Aorta (tissue), 5 donors: ENCODE measurements around the gene ZFP36L2. TPM values are rescaled to one million over a fixed set of nuclear protein-coding genes. Genes with fewer than 3 reads are reported as not detected.

Experiments used
- ATAC-seq: fragments of 200-7000 bp; cut with Tn5 transposase; one replicate; pipeline ENCODE4 v1.9.1; 2022; ENCODE audit warnings: moderate library complexity; ENCODE audit not compliant: low FRiP score
- DNase-seq, 2 donors: peaks; one replicate each; pipeline ENCODE4 v3.0.0-alpha.2; 2020
- H3K27ac ChIP-seq, 2 donors: one replicate each; pipeline ENCODE4 v1.5.1; 2013; ENCODE audit warnings: low read length in 2 of 2, mild to moderate bottlenecking in 2 of 2, moderate library complexity in 2 of 2, control low read depth in 1 of 2, inconsistent platforms in 1 of 2, low read depth in 1 of 2
- H3K27me3 ChIP-seq, 2 donors: one replicate each; pipeline ENCODE4 v1.6.1; 2013; ENCODE audit warnings: control low read depth in 1 of 2, low read length in 1 of 2, mild to moderate bottlenecking in 1 of 2, moderate library complexity in 1 of 2; ENCODE audit not compliant: insufficient read depth in 2 of 2, control insufficient read depth in 1 of 2
- H3K36me3 ChIP-seq, 2 donors: one replicate each; pipeline ENCODE4 v1.6.1; 2013; ENCODE audit warnings: control low read depth in 1 of 2, low read length in 1 of 2, mild to moderate bottlenecking in 1 of 2; ENCODE audit not compliant: insufficient read depth in 2 of 2, control insufficient read depth in 1 of 2
- H3K4me1 ChIP-seq, 2 donors: one replicate each; pipeline ENCODE4 v1.6.1; 2013; ENCODE audit warnings: low read length in 2 of 2, control low read depth in 1 of 2, mild to moderate bottlenecking in 1 of 2, moderate library complexity in 1 of 2; ENCODE audit not compliant: insufficient read depth in 2 of 2, control insufficient read depth in 1 of 2
- H3K4me3 ChIP-seq, 2 donors: one replicate each; pipeline ENCODE4 v1.5.1; 2013; ENCODE audit warnings: low read length in 2 of 2, control low read depth in 1 of 2, mild to moderate bottlenecking in 1 of 2
- H3K9me3 ChIP-seq: one replicate; pipeline ENCODE4 v1.6.1; 2013; ENCODE audit warnings: mild to moderate bottlenecking, low read length; ENCODE audit not compliant: control insufficient read depth
- WGBS, 2 donors: extraction: QIAGEN DNeasy Blood & Tissue Kit; methylation state at CpG; one replicate each; pipeline ENCODE4 v1.1.7; 2013; 5-methylcytosine and 5-hydroxymethylcytosine counted together
- intact Hi-C, 2 donors: fragments of 100-400 bp; cut with DNase I; formaldehyde crosslinking; loops; one replicate each; pipeline versions ENCODE4 v1.14.2 to v1.15.0; 2022
- polyA plus RNA-seq, 2 donors: library from polyadenylated mRNA; stranded (reverse); fragments of 200-250 nt; gene quantifications; one replicate each; pipeline ENCODE4 v1.2.3, GENCODE V29; 2013
- total RNA-seq, 2 donors: library from RNA; stranded (reverse); fragmentation: NEBNext Ultra II Directional; extraction: Animal tissue kit (Norgen Biotek cat#: 25700); gene quantifications; one replicate each; pipeline ENCODE4 v1.2.1, GENCODE V29; 2021
- donor health status: healthy with polysubstance abuse.
- donor health status: Bipolar disorder and iron deficiency.
- donor health status: DM: no; HTN: no; CAD: no.
- donor health status: DM: no; HTN: no; CAD: no.
- donor health status: DM: yes; HTN: yes; CAD: no.

ZFP36L2 gene
- total and polyA plus RNA-seq, 4 donors: 71.9 to 231 (median 149) TPM

DNA sequence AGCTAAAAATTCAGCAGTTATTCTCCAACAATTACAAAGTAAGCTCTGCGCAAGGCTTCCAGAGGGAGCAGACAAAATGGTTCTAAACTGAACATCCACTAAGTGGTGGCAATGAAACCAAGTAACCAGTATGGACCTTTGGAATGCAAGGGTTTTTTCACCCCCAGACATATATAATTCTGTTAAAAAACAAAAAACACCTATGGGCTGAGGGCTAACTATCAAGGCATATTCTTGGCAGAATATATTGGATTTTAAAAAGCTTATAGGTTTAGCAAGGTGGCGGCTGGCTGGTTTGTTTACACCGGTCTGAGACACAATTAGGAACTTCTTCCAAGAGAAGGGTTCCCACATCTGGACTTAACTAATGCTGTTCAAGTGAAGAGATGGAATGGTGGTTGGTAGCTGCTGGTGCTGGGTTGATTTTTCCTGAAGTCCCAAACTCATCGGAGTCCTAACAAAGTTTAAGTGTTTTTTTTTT, 2.8 kb downstream of the ZFP36L2 start:
- H3K36me3 ChIP-seq: peaks cover 0 to 10% of the 10 kb centered on the region in 2 donors
- H3K9me3 ChIP-seq: no peaks in the 10 kb centered on the region
- peak overlapping the region in 1 of 2 donors; percentile 34 for H3K27ac ChIP-seq
- WGBS, 2 donors: 1% methylated on average over 4 of the region's 4 CpGs
- intact Hi-C loops: loop anchor here (2.0 to 10.0 kb wide), 5 partner anchors 199 to 1169 kb away; no protein-coding TSS in a partner anchor
- no peaks in the 10 kb centered on the region for H3K4me1 ChIP-seq
- no peak for ATAC-seq
- peak overlapping the region; percentile 74 to 96 for H3K4me3 ChIP-seq
- no peak for DNase-seq
- no peaks in the 10 kb centered on the region for H3K27me3 ChIP-seq

- peak overlapping the region; percentile 35 to 78 for H3K4me3 ChIP-seq
- H3K27ac ChIP-seq: peak overlapping the region in 1 of 2 donors; percentile 15
- no peaks in the 10 kb centered on the region for H3K27me3 ChIP-seq
- DNase-seq: no peak
- no peak for ATAC-seq
- no peaks in the 10 kb centered on the region for H3K9me3 ChIP-seq
- intact Hi-C loops: loop anchor here (5.0 to 10.0 kb wide), 4 partner anchors 320 to 1168 kb away; no protein-coding TSS in a partner anchor
- H3K36me3 ChIP-seq: peaks cover 0 to 10% of the 10 kb centered on the region in 2 donors
- no peaks in the 10 kb centered on the region for H3K4me1 ChIP-seq
- WGBS, 2 donors: 1% methylated on average over 8 of the region's 8 CpGs
These were observed 3.7 kb downstream of the ZFP36L2 start for GRCh38 chr2:43222475-43223309.

DNA sequence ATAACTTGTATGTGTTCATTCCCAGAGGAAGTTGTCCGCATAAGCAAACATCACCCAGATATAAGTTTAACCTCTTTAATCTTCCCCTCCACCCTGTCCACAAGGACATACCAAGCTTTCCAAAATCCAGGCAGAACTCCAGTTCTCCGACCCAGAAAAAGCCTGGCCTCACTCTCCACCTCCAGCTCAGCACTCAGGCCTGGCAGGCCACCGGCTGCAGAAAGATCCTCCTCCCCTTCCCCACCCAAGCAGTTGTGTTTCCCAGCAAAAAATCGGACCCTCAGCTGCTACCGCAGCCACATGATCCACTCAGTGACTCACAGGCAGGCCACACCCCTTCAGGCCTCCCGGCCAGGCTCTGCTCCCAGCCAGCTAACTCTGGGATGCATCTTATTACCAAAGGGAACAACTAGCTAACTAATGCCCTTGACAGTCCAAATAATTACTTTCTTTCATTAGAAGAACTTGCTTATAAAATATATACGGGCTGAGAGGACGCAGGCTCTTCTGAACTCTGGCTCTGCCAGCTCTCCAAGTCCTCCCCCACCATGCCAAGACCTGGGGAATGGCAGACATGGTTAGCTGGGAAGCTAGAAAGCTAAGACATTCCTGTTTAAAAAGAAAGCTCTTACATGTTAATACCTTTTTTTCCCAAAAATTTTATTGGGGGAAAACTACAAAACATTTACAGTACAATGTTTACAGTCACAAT, 4.5 kb downstream of the ZFP36L2 start:
- Histone ChIP-seq H3K9me3 (no peaks in the 10 kb centered on the region), H3K4me1 (no peaks in the 10 kb centered on the region), H3K27ac (peak overlapping the region in 1 of 2 donors; percentile 78), H3K27me3 (no peaks in the 10 kb centered on the region), H3K4me3 (peak overlapping the region; percentile 35 to 78), H3K36me3 (peaks cover 0 to 10% of the 10 kb centered on the region in 2 donors)
- WGBS, 2 donors: 1 to 2% methylated on average over 8 of the region's 8 CpGs
- intact Hi-C loops: loop anchor here (2.0 to 10.0 kb wide), 5 partner anchors 320 to 1167 kb away; no protein-coding TSS in a partner anchor
- ATAC-seq: peak; percentile 61
- peak; percentile 94 to 95 for DNase-seq

DNA sequence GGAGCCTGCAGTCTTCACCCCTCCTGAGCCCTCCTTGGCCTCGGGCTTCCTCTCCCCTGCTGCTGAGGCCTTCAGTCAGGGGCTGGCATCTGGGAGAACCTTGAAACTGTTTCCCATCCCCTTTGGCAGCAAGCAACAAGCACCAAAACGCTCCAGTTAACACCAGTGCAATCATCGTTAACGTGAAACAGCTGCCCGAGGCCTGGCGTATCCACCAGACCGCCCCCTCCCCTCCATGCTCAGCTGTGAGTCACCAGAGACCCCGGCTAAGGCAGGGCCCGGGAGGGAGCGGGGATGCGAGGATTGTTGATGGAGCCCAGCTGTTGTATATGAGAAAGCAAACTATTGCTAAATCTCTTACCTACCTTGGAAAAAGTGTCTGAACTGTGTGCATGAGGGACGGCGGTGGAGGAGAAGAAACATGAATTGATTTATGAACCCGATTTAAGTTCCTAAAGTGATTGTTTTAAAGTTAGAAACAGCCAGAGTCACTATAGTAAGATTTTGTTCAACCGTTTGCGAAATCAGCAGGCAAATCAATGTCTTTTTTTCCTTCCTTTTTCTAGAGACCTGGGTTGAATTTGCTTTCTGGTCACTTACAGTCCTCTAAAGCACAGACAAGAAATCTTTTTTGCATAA, 5.2 kb downstream of the ZFP36L2 start:
- whole genome bisulfite sequencing, 2 donors: 1 to 2% methylated on average over 16 of the region's 16 CpGs
- ATAC-seq (no peak), DNase-seq (peak; percentile 79 to 84)
- H3K9me3 ChIP-seq: no peaks in the 10 kb centered on the region
- intact Hi-C loops: loop anchor here (2.0 to 10.0 kb wide), 5 partner anchors 321 to 1166 kb away; no protein-coding TSS in a partner anchor
- peak overlapping the region; percentile 60 to 89 for H3K27ac ChIP-seq
- peaks cover 0 to 10% of the 10 kb centered on the region in 2 donors for H3K36me3 ChIP-seq
- H3K4me1 ChIP-seq: no peaks in the 10 kb centered on the region
- peak overlapping the region; percentile 5 to 78 for H3K4me3 ChIP-seq
- H3K27me3 ChIP-seq: no peaks in the 10 kb centered on the region

DNA sequence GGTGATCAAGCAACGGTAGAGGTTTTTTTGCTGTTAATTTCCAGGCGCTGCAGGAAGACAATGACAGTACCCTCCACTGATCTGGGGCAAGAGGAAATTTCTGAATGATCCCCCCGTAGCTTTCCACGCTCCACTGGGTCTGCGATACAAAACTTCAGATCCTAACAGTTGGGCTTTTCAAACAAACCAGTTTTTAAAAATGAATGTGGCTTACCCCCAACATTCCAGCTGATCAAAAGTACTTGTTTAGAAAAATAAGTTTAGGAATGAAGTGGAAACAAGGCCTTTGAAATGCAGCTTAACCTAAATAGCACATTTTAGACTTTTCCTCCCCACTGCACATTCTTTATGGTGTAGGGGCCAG, 5.7 kb downstream of the ZFP36L2 start:
- H3K9me3 ChIP-seq: no peaks in the 10 kb centered on the region
- H3K27me3 ChIP-seq: no peaks in the 10 kb centered on the region
- H3K36me3 ChIP-seq: peaks cover 0 to 10% of the 10 kb centered on the region in 2 donors
- DNase-seq (no peak), ATAC-seq (no peak)
- intact Hi-C loops: loop anchor here (2.0 to 10.0 kb wide), 5 partner anchors 322 to 1166 kb away; no protein-coding TSS in a partner anchor
- H3K4me3 ChIP-seq: no peak overlapping the region
- peak overlapping the region; percentile 89 to 94 for H3K27ac ChIP-seq
- H3K4me1 ChIP-seq: no peaks in the 10 kb centered on the region
- 13 to 14% methylated on average over 5 of the region's 5 CpGs for WGBS, 2 donors

GRCh38 chr2:43220229-43220751, 6.1 kb downstream of the ZFP36L2 start:
- Histone ChIP-seq H3K9me3 (no peaks in the 10 kb centered on the region), H3K4me1 (no peaks in the 10 kb centered on the region), H3K27ac (peak overlapping the region; percentile 89 to 94), H3K27me3 (no peaks in the 10 kb centered on the region), H3K4me3 (no peak overlapping the region), H3K36me3 (peaks cover 0 to 10% of the 10 kb centered on the region in 2 donors)
- intact Hi-C loops: loop anchor here (2.0 to 10.0 kb wide), 5 partner anchors 322 to 1165 kb away; no protein-coding TSS in a partner anchor
- DNase-seq (no peak), ATAC-seq (no peak)
- 0 to 1% methylated on average over 10 of the region's 10 CpGs for WGBS, 2 donors

DNA sequence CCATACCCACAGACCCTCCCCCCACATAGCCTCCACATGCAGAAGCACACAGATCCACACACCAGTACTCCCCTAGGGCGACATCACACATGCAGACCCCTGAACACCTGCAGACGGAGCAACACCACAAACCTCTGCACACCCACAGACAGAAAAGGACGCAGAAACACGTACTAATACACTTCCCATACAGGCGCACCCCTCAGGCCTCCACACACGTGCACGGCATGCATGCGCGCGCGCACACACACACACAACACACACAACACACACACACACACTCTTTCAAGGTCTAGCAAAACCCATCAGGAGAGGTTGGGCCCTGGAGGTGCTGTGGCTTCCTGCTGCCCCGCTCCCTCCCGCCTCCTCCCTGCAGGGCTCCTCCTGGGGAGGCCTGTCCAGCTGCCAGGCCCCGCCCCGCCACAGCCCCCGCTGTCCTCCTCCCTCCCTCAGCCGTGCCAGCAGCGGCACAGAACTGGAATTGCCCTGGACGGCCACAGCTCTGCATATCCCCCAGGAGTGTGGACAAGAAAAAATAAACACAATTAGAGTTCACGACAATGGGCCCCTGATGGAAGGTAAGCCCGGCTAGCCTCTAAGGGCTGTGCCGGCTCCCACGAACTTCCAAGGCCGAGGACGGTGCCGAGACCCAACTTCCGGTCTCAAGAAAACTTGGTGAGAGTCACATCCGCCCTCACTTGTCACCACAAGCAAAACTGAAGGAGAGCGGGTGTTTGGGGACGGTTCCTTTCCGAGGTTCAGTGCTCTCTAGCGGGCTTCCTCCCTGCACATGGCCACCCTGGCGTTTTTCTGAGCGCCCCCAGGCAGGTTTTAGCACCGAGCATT, 6.8 kb downstream of the ZFP36L2 start:
- intact Hi-C loops: loop anchor here (2.0 to 10.0 kb wide), 11 partner anchors 42 to 1165 kb away; no protein-coding TSS in a partner anchor
- Histone ChIP-seq H3K27me3 (no peaks in the 10 kb centered on the region), H3K4me3 (no peak overlapping the region), H3K9me3 (no peaks in the 10 kb centered on the region), H3K4me1 (no peaks in the 10 kb centered on the region), H3K36me3 (peaks cover 0 to 6% of the 10 kb centered on the region in 2 donors), H3K27ac (peak overlapping the region; percentile 89 to 94)
- WGBS, 2 donors: 1 to 2% methylated on average over 33 to 35 of the region's 35 CpGs
- DNase-seq: peak; percentile 94 to 95
- ATAC-seq: peak; percentile 81
